SH-SY5Y (cell line): Measurements from ENCODE around the gene KLHL36.

Experiments
- GATA2 ChIP-seq: IDR thresholded peaks from 2 replicates; pipeline ENCODE4 v1.6.1; 2011; ENCODE audit warnings: mild to moderate bottlenecking, low read depth, low read length
- GATA3 ChIP-seq: IDR thresholded peaks from 2 replicates; pipeline ENCODE4 v1.6.1; 2011; ENCODE audit warnings: low read depth, mild to moderate bottlenecking, low read length, moderate library complexity

Gene KLHL36

GRCh38 chr16:84629580-84629979 lies 18.7 kb upstream of the KLHL36 start:
- no peak for TF ChIP-seq GATA2

DNA sequence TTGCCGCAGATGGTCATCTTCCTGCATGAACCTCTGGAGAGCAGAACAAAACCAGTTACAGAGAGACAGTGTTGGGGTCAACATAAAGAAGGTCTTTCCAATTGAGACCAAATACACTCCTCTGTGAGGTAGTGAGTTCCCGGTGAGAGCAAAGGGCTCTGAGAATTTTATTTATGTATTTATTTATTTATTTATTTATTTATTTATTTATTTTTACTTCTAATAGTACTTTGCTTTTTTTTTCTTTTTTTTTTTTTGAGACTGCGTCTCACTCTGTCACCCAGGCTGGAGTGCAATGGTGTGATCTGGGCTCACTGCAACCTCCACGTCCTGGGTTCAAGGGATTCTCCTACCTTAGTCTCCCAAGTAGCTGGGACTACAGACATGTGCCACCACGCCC lies 18.3 kb upstream of the KLHL36 start:
- TF ChIP-seq GATA3 (no peak), GATA2 (no peak)

- TF ChIP-seq GATA2 (no peak), GATA3 (no peak)
These were observed 17.7 kb upstream of the KLHL36 start for GRCh38 chr16:84630446-84631152.

DNA sequence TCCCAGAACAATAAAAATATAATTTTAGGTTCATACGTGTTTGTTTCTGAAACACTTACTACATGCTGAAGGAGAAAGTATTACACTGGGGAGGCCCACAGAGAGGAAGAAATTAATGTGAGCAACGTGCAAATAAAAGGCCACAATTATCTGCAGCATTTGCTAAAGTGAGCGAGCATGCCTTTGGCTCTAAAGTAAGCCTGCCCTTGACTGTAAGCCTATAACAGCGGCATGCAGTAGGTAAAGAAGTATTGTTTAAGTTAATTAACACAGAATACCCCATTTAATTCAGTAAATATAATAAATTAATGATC lies 17.2 kb upstream of the KLHL36 start:
- TF ChIP-seq GATA3 (no peak), GATA2 (no peak)

GRCh38 chr16:84631886-84632285 lies 16.4 kb upstream of the KLHL36 start:
- TF ChIP-seq GATA3 (no peak), GATA2 (no peak)

DNA sequence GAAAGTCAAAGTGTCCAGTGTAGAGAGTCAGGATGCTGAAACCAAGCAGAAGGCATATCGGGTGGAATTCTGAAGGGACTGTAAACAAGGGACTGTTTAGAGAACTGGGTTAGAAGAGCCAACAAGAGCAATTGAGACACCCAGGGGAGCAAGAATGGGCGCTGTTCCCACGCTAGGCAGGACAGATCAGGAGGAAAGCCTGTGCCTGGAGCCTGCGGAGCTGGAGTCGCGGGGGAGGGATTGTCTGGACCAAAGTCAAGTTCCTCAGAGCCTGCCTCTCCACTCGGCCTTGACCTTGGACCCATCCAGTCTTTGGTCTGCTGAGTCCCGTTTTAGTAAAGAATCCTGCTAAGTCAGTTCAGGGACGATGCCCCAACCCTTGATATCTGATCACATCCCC lies 14.7 kb upstream of the KLHL36 start:
- TF ChIP-seq GATA2 (no peak), GATA3 (no peak)

DNA sequence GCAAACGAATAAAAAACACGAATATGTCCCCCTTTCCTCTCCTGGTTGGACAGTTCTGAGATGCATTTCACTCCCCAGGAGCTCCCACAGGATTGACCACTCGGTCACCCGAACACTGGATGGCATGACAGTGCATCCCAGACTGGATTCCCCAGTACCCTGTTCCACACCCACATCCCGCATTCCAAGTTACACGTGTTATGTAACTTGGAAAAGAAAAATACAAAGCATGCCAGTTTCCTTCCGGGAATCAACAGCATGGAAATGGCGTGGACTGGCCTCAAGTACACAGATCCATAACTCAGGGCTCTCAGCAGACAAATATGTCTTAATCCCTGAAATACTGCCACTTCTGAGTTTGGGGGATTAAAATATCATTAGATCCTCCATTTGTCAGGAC lies 12.6 kb upstream of the KLHL36 start:
- TF ChIP-seq GATA2: no peak

DNA sequence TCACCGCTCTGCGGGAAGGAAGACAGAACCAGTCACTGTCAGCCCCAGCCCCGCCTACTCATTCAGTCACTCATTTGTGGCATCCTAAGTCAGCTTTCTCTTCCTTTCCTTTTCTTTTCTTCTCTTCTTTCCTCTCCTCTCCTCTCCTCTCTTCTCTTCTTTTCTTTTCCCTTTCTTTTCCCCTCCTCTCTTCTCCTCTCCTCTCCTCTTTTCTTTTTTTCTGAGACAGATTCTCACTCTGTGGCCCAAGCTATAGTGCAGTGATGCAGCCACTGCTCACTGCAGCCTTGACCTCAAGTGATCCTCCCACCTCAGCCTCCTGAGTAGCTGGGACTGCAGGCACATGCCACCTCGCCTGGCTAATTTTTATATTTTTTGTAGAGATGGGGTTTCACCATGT lies 10.6 kb upstream of the KLHL36 start:
- TF ChIP-seq GATA3: no peak

DNA sequence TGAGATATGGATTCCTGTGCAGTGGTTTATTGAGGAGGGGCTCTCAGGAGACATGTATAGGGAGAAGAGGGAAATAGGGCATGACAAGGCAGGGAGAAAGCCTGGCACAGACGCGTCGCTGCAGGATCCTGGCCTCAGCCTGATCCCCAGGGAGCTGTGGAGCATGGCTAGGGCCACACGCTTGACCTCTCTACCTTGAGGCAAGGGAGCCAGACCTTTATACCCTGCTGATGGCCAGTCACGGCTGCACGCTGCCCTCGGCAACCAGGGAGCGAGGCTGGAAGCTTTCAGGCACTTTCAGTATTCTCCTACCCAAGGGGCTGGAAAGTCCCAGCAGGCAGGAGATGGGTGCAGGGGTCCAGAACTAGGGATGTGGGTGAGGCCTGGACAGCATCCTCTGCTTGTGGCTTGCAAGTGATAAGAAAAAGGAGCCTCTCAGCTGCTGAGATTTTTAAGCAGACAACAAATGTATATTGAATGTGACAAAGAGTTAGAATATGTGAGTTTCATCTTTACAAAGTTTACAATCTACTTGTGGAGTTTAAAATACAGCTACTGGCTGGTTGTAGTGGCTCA lies 10.0 kb upstream of the KLHL36 start:
- TF ChIP-seq GATA2: no peak
- TF ChIP-seq GATA3: no peak

GRCh38 chr16:84640145-84640544 lies 8.2 kb upstream of the KLHL36 start:
- TF ChIP-seq GATA3 (no peak), GATA2 (no peak)

DNA sequence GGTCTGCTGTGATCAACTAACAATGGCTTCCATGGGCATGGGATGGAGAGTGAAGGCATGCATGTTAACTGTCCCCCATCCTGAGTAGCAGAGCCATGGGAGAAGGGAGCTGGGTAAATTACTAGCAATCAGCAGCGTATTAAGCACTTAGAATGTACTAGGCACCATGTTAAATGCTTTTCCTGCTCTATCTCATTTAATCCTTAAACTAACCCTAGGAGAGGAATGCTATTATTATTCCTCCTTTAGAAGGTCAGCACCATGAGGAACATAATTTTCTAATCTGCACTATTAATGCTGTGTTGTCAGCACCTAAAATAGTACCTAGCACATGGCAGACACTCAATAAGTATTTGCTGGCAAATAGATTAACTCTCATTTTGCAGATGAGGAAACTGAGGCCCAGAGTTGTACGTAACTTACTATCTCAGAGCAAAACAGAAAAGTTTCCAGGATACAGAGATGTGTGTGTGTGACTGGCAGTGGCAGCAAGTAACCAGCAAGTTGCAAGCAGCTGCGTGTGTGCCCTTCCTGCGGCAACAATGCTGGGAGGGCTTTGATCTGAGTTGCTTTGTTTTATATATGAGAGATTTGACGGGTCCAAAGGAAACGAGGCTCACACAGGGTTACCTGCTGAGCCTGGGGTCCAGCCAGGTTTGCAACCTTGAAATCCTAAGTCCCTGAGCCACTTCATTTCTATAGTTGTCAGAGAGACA lies 6.5 kb upstream of the KLHL36 start:
- no peak for TF ChIP-seq GATA3
- TF ChIP-seq GATA2: no peak

GRCh38 chr16:84643180-84643583 lies 5.1 kb upstream of the KLHL36 start:
- no peak for TF ChIP-seq GATA2
- TF ChIP-seq GATA3: no peak

DNA sequence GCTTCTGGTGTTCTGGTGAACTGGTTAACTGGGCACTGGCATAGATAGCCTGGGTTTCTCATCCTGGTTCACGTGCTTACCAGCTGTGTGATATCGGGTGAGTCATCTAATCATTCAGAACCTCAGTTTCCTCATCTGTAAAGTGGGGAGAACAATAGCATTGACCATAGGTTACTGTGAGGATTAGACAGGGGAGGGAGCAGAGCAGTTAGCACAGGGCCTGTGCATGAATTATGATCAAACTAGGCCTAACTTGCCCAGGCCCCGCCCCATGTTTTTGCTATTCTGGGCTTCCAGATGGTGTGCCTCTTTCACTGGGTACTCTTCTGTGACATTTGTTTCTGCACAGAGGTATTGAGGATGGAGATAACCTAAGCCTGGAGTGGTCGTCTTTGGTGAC lies 4.6 kb upstream of the KLHL36 start:
- TF ChIP-seq GATA2 (no peak), GATA3 (no peak)

DNA sequence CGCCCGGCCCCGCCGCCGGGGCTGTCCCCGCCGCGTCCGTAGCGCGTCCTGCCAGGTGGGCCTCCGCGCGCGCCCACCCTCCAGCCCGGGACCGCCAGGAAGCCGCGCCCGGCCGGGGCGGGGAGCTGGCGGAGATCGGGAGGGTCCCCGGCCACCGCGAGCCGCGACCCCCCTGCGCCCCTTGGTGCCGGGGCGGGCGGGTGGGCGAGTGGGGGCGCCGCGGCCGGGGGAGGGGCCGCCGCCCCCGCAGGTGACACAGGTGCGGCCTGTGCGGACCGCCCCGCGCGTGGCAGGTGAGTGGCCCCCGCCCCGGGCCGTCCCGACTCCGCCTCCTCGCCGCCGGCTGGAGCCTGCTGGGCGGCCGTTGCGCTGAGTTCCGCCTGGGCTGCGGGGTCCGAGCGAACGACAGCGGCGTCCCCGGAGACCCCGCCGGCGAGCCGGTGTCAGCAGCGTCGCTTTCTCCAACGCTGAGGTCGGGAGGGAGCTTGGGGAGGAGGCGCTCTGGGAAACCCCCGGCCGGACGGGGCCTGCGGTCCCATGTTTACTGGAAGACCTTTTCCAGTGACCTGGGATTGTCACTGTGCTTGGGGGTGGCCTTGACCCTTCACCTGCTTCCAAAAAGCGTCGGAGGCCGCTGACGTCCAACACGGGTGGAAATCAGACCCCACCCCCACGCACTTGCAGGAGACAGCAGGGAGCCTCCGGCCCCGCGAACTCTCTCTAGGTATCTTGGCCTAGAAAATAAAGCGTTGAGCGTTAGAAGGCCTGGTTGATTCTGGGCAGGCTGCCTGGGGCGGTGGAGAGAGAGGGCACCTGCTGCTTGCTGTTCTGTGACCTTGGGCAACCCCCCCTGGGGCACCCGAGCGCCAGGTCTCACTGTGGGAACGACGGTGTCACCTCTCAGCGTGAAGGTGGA lies 542 bp downstream of the KLHL36 start:
- no peak for TF ChIP-seq GATA2
- no peak for TF ChIP-seq GATA3
